Stimulated activated naive B cell treated with anti-CD40 and anti-IgM and Interleukin-4, amounts not matched to agents 10 μg/mL and 1 μg/mL and 100 μg/mL, for 72 hours (primary cell): ENCODE data around the gene GRB10.

Experiments
- ATAC-seq, 2 donors: fragments of 150-1000 bp; cut with Tn5 transposase; replicated peaks; 2 replicates each; pipeline ENCODE4 v1.10.0; 2021; ENCODE audit warnings: moderate library complexity in 1 of 2
- DNase-seq: peaks from one replicate; pipeline ENCODE4 v3.0.0; 2021
- H3K27ac Mint-ChIP-seq: one replicate; pipeline ENCODE4 v1.8.0; 2022; ENCODE audit warnings: mild to moderate bottlenecking, mixed read lengths
- H3K27me3 Mint-ChIP-seq, 2 donors: one replicate each; pipeline ENCODE4 v1.8.0; 2022; ENCODE audit warnings: mixed read lengths in 2 of 2
- H3K36me3 Mint-ChIP-seq, 2 donors: one replicate each; pipeline ENCODE4 v1.8.0; 2022; ENCODE audit warnings: mixed read lengths in 2 of 2, mild to moderate bottlenecking in 1 of 2
- H3K4me1 Mint-ChIP-seq, 2 donors: one replicate each; pipeline ENCODE4 v1.8.0; 2022; ENCODE audit warnings: mixed read lengths in 2 of 2, mild to moderate bottlenecking in 1 of 2
- H3K4me3 Mint-ChIP-seq, 2 donors: one replicate each; pipeline ENCODE4 v1.8.0; 2022; ENCODE audit warnings: mild to moderate bottlenecking in 2 of 2, mixed read lengths in 2 of 2, moderate library complexity in 1 of 2
- H3K9me3 Mint-ChIP-seq, 2 donors: one replicate each; pipeline ENCODE4 v1.8.0; 2022; ENCODE audit warnings: mixed read lengths in 2 of 2, mild to moderate bottlenecking in 1 of 2

Gene GRB10

DNA sequence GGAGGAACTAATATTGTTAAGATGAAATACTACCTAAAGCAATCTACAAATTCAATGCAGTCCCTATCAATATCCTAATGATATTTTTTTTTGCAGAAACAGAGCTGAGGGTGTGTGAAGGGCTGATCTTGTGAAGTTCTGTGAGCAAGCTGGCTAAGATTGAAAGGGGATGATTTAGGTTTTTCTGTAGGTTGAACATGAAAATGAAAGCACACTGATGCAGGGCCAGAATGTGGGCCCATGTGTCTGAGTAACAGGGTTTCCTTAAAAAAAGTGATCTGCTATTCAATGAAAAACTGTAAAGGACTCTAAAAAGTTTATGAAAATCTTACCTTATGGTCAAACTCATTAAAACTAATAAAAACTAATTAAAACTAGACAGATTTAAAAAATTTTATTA lies 47.4 kb downstream of the GRB10 start:
- peaks cover 11 to 12% of the 10 kb centered on the region in 2 donors for H3K4me1 Mint-ChIP-seq
- H3K27me3 Mint-ChIP-seq: peaks cover 5 to 6% of the 10 kb centered on the region in 2 donors
- no peaks in the 10 kb centered on the region for H3K36me3 Mint-ChIP-seq
- ATAC-seq (no peak), DNase-seq (no peak)
- H3K27ac Mint-ChIP-seq: no peak overlapping the region
- peaks cover 2 to 4% of the 10 kb centered on the region in 2 donors for H3K9me3 Mint-ChIP-seq
- no peak overlapping the region for H3K4me3 Mint-ChIP-seq

DNA sequence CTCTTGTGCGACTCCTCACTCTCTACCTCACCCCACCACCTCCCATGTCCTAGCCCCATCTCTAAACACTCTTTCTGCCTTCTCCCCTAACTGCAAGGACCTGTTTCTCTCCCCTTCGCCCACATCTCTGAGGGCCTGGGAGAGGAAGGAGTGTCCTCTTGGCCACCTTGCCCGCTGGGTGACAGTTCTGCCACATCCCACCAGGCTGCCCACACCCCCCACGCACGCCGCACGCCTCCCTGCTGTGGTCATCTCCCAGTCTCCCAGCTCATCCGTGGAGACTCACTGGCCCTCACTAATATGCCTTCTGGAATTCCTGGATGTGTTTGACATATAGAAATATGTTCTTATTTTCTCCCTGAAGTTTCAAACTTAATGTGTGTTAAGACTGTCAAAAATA lies 48.5 kb downstream of the GRB10 start:
- Mint-ChIP-seq H3K27ac (no peak overlapping the region), H3K36me3 (no peaks in the 10 kb centered on the region), H3K4me1 (peaks cover 1 to 3% of the 10 kb centered on the region in 2 donors), H3K4me3 (no peak overlapping the region), H3K9me3 (peaks cover 2 to 4% of the 10 kb centered on the region in 2 donors), H3K27me3 (peaks cover 0 to 3% of the 10 kb centered on the region in 2 donors)
- DNase-seq (no peak), ATAC-seq (no peak)

DNA sequence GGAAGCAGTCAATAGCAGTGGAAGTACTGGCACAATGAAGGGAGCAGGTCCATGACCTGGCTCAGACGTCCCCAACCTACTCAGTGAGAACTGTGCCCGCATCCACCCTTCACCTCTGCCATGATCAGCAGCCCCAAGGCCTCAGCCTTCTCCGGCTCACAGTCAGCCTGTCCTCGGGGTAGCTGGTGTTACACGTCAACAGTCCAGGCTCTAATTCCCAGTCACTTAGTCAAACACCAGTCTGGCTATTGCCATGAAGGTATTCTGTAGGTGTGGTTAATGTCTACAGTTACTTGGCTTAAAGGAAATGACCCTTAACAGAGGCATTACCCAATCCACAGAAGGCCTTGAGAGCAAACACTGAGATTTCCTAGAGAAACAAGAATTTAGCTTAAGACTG lies 49.1 kb downstream of the GRB10 start:
- Mint-ChIP-seq H3K36me3 (no peaks in the 10 kb centered on the region), H3K27ac (no peak overlapping the region), H3K9me3 (peaks cover 2 to 4% of the 10 kb centered on the region in 2 donors), H3K4me1 (peaks cover 0 to 3% of the 10 kb centered on the region in 2 donors), H3K4me3 (no peak overlapping the region), H3K27me3 (no peaks in the 10 kb centered on the region)
- ATAC-seq: no peak
- DNase-seq: no peak

DNA sequence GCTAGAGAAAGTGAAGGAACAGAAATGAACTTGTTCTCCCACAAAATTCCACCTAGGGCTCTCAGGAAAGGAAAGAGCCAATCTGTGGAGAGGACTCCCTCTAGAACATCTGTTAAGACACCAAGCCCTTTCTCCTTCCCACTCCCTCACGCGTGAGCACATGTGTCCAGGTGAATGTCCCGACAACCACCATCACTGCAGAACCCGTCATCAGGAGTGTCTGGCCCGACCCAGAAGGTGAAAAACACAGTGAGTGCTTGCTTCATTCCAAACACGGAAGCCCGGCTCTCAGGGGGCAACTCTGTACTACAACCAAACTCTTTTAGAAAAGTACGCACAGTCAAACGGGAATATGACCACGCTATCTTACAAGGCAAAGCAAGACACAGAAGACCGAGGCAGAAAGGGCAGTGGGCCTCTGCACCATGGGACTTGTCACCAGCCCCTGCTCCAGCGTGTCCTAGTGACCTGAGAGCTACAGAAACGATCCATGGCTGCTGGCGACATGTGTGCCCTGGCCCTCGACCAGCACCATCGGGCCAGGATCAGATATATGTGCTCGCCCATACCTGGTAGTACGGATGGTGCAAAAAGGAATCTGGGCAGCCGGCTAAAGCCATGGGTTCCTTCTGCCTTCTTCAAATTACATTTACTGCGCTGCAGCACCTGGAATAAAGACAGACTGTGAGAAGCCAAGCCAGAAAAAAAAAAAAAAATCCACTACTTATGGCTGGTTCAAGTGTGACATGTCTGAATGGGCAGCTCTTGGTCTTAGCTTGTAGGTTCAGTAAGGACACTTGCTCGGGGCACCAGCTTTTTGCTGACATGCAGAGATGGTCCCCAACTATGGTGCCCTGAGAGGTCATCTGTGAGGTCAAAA lies 50.8 kb downstream of the GRB10 start:
- Mint-ChIP-seq H3K4me1 (peaks cover 0 to 3% of the 10 kb centered on the region in 2 donors), H3K27ac (no peak overlapping the region), H3K27me3 (no peaks in the 10 kb centered on the region), H3K9me3 (no peaks in the 10 kb centered on the region), H3K36me3 (no peaks in the 10 kb centered on the region), H3K4me3 (no peak overlapping the region)
- DNase-seq: no peak
- ATAC-seq: no peak

DNA sequence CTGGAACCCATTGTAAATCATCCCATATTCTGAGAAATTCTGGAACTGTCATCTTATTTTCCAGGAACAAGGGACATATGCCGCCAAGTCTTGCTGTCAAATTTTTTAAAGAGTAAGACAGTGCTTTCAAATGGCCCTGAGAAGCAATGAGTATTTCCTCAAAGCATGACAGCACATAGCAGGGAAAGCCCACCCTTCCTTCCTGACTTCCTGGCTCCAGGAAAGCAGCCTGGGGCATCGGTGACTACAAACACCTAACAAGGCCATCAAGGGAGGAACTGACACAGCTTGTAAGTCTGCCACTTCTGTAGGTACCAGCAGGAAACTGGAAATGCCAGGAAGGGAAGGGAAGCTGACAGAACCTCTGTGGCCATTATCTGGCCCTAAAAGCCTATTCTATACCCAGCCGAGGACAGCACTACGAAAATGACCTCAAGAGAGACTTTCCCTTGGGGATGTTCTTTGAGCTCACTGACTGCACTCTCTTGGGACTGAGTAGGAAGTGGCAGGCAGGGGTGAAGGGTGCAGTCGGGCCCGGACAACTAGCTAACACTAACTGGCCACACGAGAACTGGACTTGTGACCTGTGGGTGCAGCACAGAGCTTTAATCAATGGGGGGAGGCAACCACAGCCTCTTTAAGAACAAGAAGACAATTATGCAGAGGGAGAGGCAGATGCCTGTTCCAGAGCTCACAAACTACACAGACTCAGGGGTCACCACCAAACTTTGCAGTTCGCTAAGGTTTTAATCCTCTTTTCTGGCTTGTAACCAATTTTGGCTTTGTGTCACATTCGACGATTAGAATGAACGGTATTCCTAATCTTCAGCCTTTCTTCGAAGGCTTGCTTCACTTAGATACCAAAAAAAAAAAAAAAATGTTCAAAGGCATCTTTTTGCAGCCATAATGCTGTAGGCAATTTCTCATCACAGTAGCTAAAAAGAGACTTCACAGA lies 52.0 kb downstream of the GRB10 start:
- peak in 1 of 2 donors; percentile 42 for ATAC-seq
- Mint-ChIP-seq H3K9me3 (no peaks in the 10 kb centered on the region), H3K27ac (no peak overlapping the region), H3K27me3 (no peaks in the 10 kb centered on the region), H3K4me1 (peaks cover 0 to 3% of the 10 kb centered on the region in 2 donors), H3K4me3 (no peak overlapping the region), H3K36me3 (no peaks in the 10 kb centered on the region)
- DNase-seq: no peak

DNA sequence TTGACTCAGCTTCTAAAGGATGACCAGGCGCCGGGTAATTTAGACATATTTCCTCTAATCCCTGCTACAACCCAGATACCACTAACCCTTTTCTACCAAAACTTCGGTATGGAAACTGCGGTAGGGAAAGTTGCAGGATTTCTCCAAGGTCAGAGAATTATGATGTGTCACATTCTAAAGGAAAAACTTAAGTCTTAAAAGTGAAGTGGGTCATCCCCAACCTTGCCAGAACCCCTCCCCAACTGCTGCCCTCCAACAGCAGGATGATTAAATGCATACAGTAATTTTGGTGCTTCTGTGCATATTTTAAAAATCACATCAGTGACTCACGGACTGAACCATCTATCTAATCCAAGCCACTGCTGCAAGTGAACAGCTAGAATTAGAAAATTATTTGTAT lies 52.7 kb downstream of the GRB10 start:
- H3K4me1 Mint-ChIP-seq: peaks cover 0 to 3% of the 10 kb centered on the region in 2 donors
- H3K36me3 Mint-ChIP-seq: no peaks in the 10 kb centered on the region
- DNase-seq (no peak), ATAC-seq (no peak)
- H3K4me3 Mint-ChIP-seq: no peak overlapping the region
- H3K27ac Mint-ChIP-seq: no peak overlapping the region
- no peaks in the 10 kb centered on the region for H3K27me3 Mint-ChIP-seq
- no peaks in the 10 kb centered on the region for H3K9me3 Mint-ChIP-seq

DNA sequence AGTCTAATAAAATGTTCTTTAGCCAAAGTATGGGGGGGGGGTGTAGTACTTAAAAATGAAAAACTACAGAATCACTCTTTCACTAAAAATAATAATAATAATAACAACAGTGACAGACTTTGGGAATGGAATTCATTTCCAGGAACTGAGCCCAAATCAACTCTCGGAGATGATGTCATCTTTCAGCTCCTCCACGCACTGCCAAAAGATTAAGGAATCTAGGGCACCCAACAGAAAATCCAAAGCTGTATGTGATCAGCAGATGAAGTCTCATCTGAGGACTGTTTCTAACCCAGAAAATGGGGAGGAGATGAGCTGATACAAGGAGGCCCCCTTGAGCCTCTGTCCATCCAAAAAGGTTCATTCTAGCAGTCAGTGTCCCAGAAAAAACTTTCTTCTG lies 54.5 kb downstream of the GRB10 start:
- H3K4me3 Mint-ChIP-seq: no peak overlapping the region
- H3K4me1 Mint-ChIP-seq: peaks cover 3 to 6% of the 10 kb centered on the region in 2 donors
- no peak for DNase-seq
- H3K9me3 Mint-ChIP-seq: no peaks in the 10 kb centered on the region
- H3K27me3 Mint-ChIP-seq: peaks cover 0 to 6% of the 10 kb centered on the region in 2 donors
- no peak for ATAC-seq
- no peak overlapping the region for H3K27ac Mint-ChIP-seq
- H3K36me3 Mint-ChIP-seq: no peaks in the 10 kb centered on the region

DNA sequence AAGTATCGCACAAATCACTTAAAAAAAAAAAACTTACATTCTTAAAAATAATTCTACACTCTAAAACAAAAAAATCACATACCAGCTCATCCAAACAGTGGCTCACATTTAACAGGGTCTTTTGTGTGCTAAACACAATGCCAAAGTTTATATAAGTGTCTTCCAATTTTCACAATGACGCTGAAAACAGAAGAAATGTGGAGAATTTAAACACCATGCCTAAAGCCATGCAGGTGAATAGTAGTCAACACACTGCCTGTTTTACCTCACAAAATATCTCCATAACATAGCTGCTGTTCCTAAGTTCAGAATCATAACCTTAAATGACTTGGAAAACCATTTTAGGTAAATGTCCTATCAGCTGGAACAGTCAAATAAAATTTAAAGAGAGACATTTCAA lies 55.0 kb downstream of the GRB10 start:
- no peaks in the 10 kb centered on the region for H3K36me3 Mint-ChIP-seq
- peaks cover 0 to 6% of the 10 kb centered on the region in 2 donors for H3K27me3 Mint-ChIP-seq
- H3K27ac Mint-ChIP-seq: no peak overlapping the region
- no peak overlapping the region for H3K4me3 Mint-ChIP-seq
- no peaks in the 10 kb centered on the region for H3K9me3 Mint-ChIP-seq
- DNase-seq: no peak
- ATAC-seq: no peak
- H3K4me1 Mint-ChIP-seq: peaks cover 3 to 6% of the 10 kb centered on the region in 2 donors

DNA sequence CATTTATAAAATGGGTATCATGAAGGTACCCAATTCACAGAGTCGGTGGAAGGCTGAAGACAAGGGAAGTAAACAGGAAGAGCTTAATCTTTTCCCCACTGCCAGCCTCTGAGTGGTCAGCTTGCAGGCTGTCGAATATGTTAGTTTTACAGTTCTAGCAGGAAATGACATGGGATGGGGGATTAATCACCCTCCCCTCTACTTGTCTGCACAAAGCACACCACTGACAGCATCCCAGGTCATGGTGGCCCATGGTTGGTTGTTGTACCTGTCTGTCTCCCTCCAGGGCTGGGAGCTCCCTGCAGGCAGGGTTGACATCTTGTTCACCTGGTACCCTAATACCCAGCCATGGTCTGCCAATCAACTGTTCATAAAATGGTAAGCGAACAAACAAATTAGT lies 55.6 kb downstream of the GRB10 start:
- no peaks in the 10 kb centered on the region for H3K9me3 Mint-ChIP-seq
- peaks cover 3 to 6% of the 10 kb centered on the region in 2 donors for H3K4me1 Mint-ChIP-seq
- H3K27me3 Mint-ChIP-seq: peaks cover 0 to 6% of the 10 kb centered on the region in 2 donors
- no peaks in the 10 kb centered on the region for H3K36me3 Mint-ChIP-seq
- H3K27ac Mint-ChIP-seq: no peak overlapping the region
- ATAC-seq (no peak), DNase-seq (no peak)
- H3K4me3 Mint-ChIP-seq: no peak overlapping the region

DNA sequence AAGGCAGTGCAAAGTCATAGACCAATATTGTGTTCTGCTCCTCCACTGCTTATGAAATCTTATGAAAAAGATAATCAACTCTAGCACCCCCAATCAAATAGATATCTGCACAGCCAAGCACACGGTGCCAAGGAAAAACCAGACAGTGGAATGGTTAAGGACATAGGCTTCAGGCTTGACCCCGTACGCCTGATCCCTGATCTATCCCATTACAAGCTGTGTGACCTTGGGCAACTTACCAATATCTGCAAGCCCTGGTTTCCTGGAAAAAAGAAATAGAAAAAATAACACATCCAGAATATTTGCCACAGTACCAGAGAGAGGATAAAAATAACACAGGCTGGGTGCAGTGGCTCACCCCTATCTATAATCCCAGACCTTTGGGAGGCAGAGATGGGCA lies 56.9 kb downstream of the GRB10 start:
- peaks cover 5 to 6% of the 10 kb centered on the region in 2 donors for H3K27me3 Mint-ChIP-seq
- H3K4me3 Mint-ChIP-seq: no peak overlapping the region
- DNase-seq: no peak
- no peaks in the 10 kb centered on the region for H3K9me3 Mint-ChIP-seq
- H3K36me3 Mint-ChIP-seq: no peaks in the 10 kb centered on the region
- peaks cover 1 to 6% of the 10 kb centered on the region in 2 donors for H3K4me1 Mint-ChIP-seq
- no peak overlapping the region for H3K27ac Mint-ChIP-seq
- no peak for ATAC-seq

DNA sequence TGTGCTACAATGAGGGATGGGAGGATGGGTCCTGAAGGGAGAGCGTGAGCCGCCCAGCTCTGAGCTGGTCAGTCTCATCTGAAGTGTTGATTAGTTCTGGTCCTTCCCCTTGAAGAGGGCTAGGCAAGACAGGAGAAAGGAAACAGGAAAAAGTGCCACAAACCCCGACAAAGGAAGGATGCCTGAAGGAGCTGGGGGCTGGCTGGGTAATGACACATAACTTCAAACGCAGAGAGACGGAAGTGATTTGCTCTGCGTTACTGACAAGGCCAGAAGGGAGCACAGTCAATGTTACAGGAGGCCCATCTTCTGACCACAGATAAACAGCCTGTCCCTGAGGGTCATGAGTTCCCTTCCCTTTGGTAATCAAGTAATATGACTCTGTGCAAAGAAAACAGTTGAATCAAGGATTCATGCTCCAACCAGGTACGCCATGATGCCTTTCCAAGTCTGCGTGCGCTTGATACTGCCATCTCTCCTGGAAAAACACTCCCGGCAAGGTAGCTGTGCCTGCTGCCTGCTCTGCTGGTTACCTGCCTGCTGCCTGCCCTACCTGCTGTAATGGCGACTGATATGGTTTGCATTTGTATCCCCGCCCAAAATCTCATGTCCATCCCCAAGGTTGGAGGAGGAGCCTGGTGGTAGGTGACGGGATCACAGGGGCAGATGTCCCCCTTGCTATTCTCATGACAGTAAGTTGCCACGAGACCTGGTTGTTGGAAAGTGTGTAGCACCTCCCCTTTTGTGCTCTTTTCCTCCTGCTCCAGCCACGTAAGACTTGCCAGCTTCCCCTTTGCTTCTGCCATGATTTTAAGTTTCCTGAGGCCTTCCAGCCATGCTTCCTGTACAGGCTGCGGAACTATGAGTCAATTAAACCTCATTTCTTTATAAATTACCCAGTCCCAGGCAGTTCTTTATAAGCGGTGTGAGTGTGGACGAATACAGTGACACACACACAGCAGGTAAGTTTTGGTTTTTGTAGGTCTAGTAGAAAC lies 57.9 kb downstream of the GRB10 start:
- H3K9me3 Mint-ChIP-seq: no peaks in the 10 kb centered on the region
- DNase-seq (no peak), ATAC-seq (no peak)
- no peak overlapping the region for H3K27ac Mint-ChIP-seq
- H3K4me3 Mint-ChIP-seq: no peak overlapping the region
- peaks cover 5 to 6% of the 10 kb centered on the region in 2 donors for H3K27me3 Mint-ChIP-seq
- H3K36me3 Mint-ChIP-seq: no peaks in the 10 kb centered on the region
- peaks cover 0 to 6% of the 10 kb centered on the region in 2 donors for H3K4me1 Mint-ChIP-seq

DNA sequence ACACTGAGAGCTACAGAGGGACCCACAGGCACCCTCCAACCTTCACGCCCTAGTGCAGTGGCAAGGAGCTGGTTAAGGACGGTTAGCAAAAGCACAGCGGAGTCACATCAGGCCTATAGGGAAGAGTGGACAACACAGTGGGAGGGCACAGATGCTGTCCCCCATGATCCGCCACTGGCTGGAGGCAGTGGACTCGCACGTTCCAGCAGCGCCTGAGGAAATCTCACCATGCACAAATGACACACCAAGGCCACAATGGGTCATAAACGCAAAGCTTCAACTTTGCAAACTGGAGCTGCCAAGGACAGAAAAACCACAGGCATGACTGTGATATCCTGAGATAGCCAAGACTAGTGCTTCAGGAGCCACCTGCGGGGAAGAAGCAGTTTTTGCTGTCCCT lies 58.8 kb downstream of the GRB10 start:
- Mint-ChIP-seq H3K27ac (peak overlapping the region; percentile 54), H3K4me3 (no peak overlapping the region), H3K27me3 (peaks cover 5 to 6% of the 10 kb centered on the region in 2 donors), H3K9me3 (no peaks in the 10 kb centered on the region), H3K4me1 (peaks cover 0 to 6% of the 10 kb centered on the region in 2 donors), H3K36me3 (no peaks in the 10 kb centered on the region)
- DNase-seq (no peak), ATAC-seq (no peak)

DNA sequence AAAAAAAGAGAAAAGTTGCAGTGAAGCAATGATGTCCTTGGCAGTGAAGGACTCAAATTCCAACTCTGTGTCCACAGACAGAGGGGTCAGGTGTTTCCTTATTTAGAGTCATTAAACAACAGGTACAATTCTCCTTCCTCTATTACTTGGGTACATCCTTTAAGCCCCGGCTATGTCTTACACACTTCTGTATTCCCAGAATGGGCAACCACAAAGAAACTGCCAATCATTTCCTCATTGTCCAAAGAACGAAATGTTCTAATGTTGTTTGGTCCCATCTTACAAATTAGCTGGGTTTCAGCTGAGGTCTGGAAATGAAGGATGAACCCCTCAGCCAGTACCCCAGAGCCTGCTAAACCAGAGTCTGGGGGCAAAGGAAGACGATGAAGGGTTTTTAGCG lies 59.5 kb downstream of the GRB10 start:
- no peak overlapping the region for H3K4me3 Mint-ChIP-seq
- DNase-seq (no peak), ATAC-seq (no peak)
- no peak overlapping the region for H3K27ac Mint-ChIP-seq
- H3K4me1 Mint-ChIP-seq: peaks cover 0 to 6% of the 10 kb centered on the region in 2 donors
- no peaks in the 10 kb centered on the region for H3K9me3 Mint-ChIP-seq
- H3K36me3 Mint-ChIP-seq: no peaks in the 10 kb centered on the region
- peaks cover 5 to 6% of the 10 kb centered on the region in 2 donors for H3K27me3 Mint-ChIP-seq
